Stimulated activated CD8-positive, alpha-beta memory T cell treated with anti-CD3 and anti-CD28 coated beads, Interleukin-12 subunit alpha, Interleukin-12 subunit beta, amount 100 ng/mL, for 24 hours (primary cell): ENCODE data around the gene IL17RD.

Experiments
- DNase-seq: peaks from one replicate; pipeline ENCODE4 v3.0.0-alpha.2; 2020; ENCODE audit errors: extremely low read depth

IL17RD gene

GRCh38 chr3:57066471-57066870 is 98.7 kb downstream of the IL17RD start:
- DNase-seq = no peak

- DNase-seq = no peak
Measured at GRCh38 chr3:57065588-57065987, 99.6 kb downstream of the IL17RD start.

GRCh38 chr3:57064572-57064971 is 100.6 kb downstream of the IL17RD start:
- DNase-seq = no peak

DNA sequence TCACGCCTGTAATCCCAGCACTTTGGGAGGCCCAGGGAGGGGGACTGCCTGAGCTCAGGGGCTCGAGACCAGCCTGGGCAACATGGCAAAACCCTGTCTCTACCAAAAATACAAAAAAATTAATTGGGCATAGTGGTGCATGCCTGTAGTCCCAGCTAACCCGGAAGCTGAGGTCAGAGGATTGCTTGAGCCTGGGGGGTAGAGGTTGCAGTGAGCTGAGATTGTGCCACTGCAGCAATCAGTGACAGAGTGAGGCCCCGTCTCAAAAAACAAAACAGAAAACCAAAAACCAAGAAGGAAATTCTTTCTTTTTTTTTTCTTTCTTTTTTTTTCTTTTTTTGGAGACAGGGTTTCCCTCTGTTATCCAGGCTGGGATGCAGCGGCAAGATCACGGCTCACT is 101.2 kb downstream of the IL17RD start:
- DNase-seq = no peak

DNA sequence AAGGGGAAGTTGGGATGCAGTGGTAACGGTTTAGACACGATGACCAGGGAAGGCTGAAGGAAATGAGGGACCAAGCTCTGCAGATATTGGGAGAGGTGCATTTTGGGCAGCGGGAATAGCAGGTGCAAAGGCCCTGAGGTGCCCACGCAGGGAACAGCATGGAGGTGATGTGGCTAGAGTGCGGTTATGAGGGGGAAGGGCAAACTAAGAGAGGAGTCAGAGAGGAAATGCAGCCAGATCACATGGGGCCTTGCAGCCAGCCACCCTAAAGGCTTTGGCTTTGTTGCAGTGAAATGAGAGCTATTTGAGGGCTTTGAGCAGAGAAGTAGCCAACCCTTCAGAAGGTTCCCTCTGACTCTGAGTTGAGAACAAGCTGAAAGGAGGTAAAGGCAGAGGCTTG is 102.1 kb downstream of the IL17RD start:
- no peak for DNase-seq

GRCh38 chr3:57062101-57062631 is 103.0 kb downstream of the IL17RD start:
- no peak for DNase-seq

DNA sequence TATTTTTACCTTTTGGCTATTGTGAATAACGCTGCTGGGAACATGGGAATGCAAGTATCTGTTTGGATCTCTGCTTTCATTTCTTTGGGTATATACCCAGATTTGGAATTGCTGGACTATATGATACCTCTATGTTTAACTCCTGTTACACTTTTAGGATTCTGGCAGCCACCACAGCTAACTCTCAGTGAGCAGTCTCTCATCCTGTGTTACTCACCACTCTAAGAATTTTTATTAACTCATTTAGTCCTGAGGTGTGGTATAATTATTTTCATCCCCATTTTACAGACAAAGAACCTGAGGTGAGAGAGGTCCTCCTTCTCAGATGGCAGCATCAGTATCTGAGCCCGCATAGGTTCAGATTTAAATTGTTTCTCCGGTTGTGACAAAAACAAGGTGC is 103.6 kb downstream of the IL17RD start:
- no peak for DNase-seq

GRCh38 chr3:57060089-57060821 is 104.9 kb downstream of the IL17RD start, which contains the start of gene SPATA12:
SPATA12 (plus strand) TSS chr3:57060664; CDS start chr3:57073695, 13,031 bp downstream.
- DNase-seq = no peak

GRCh38 chr3:57059411-57059810 is 105.7 kb downstream of the IL17RD start:
- no peak for DNase-seq

DNA sequence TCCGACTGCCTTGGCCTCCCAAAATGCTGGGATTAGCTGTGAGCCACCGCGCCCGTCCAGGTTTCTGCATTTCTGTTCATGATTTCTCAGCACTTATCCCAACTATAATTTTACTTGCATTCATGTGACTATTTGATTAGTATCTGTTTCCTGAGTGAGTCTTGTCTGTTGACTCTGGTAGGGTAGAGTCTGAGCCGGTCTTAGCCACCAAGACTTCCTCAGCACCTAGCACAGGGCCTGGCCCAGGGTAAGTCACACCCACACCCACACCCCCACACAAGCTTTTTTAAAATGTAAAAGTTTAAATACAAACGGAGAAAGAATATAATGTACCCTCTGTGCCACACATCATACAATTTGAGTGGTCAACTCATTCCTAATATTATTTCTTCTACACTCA is 107.8 kb downstream of the IL17RD start:
- DNase-seq = no peak

DNA sequence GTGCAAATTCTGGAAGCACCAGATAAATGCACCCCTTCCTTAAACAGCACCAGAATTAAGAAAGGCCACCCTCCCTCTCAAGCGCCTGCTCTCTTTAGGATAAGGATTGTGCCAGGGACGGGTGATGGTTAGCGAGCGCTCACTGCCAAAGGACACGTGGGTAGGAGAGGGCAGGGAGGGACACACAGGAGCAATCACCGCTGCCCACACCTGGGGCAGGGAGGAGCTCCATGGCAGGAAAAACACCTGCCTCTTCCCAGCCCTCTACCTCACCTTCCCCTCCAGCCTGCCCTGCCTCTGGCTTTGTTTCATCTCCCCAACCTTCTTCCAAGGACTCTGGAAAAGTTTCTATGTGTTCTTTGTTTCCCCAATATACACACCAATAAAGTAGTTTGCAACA is 112.0 kb downstream of the IL17RD start:
- DNase-seq = no peak

GRCh38 chr3:57052662-57053061 is 112.5 kb downstream of the IL17RD start:
- DNase-seq = no peak

- no peak for DNase-seq
Measured at GRCh38 chr3:57048728-57049127, 116.4 kb downstream of the IL17RD start.

DNA sequence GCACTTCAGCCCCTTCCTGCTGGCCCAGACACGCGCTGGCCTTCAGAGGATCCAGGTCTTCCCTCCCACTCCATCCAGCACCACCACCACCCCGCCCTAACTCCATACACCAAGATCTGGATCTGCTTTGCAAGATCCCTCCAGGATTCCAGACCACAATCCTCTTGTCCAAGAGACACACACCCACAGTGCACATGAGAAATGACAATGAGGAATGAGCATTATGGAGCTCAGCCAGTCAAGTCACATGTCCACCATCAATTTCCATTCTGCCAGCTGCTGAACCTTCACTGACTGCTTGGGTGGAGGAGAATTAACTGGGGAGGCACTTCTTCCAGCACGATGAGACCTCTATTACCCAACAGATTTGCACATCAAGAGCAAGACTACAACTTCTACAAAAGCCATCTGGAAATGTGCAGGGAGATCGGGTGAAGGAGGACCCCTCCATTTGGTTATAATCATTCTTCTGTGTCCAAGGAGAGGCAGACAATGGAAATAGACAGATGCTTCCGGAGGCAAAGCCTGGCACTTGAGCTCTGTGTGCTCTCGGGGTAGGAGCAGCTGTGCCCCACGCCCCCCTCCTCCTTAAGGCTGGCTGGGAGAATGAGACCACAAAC is 117.0 kb downstream of the IL17RD start:
- no peak for DNase-seq

DNA sequence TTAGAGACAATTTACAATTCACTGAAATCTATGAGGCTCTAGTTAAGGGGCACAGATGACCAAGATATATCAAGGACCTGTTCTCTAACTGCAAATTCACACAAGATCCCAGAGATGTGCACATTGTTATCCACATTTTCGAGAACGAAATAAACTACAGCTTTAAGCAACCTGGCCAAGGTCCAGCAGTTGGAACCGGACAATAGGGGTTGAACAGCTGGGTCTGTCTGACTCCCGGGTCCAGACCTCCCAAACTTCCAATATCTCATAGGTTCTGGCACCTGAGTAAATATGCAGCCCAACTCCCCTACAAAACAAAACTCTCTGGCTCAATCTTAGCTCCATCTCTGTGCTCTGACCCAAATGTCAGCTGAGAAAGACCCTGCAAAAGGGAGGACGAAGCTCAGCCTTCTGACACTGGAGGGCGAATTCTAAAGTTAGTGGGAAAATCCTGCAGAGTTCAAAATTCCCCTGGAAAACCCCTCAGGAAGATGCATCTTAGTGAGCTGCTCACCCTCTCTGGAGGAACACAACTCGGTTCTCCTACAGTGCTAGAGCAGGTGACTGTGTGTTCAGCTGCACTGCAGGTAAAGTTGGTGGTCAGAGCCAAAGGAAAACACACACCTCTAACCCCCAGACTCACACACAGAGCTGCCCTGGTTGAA is 118.9 kb downstream of the IL17RD start:
- no peak for DNase-seq

DNA sequence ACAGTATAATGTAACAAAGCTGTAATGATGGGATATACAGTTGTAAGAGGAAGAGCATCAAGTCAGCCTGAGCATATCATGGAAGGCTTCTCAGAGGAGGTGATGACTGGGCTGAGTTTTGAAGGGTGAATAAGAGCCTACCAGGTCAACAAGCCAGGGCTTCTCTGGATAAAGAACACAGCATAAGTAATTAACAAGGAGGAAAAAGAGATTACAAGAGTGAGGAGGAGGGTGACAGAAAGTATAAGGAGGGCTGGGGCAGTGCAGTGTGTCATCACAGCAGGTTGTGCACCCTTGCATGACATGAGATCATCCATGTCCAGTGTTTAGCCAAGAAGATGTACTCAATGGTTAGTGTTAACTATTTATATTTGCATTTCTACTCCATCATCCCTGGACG is 121.6 kb downstream of the IL17RD start:
- no peak for DNase-seq

DNA sequence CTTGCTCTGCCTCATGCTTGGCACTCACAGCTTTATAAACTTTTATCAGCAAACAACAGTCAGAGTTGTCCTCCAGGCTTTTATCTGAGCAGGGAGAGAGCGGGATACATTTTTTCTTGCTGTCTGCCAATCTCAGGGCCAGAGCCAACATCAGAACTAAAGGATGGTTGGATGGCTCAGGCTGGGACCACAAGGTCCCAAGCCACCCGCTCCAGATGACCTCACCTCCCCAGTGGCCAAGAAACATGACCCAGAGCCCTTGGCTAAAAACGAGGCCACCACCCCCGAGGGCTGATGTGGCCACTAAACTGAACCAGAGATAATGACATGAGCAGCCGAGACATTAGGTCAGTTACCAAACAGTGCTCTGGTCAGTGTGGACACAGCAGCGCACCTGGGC is 123.5 kb downstream of the IL17RD start:
- no peak for DNase-seq
